ENCODE results near the gene CTSC.
A peak's percentile ranks its signal among the peaks of the same experiment; 100 is the strongest.
"Not testable (repeated sequence)": the region's sequence is repeated elsewhere in the genome, so short reads cannot be mapped to it uniquely, and the experiment has no call there.

The CTSC gene

DNA sequence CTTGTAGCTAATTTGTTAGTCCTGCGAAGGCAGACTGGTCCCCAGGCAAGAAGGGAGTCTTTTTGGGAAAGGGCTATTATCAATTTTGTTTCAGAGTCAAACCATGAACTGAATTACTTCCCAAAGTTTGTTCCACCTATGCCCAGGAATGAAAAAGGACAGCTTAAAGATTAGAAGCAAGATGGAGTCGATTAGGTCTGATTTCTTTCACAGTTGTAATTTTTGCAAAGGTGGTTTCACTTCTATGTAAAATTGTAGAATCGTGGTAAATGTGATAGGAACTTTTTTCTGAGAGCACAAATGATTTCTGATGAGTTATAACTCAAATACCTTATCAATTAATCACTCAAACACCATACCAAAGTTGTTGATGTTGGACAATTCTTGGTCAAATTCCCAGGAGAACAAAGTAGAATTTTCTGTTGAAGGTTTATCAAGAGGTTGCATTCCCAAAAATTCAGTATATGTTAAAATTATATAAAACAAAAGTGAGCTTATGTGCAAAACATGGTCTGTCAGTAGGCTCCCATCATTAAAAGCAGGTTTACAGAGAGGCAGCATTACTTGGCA, 2.9 kb upstream of the CTSC start:
- no peak for TF ChIP-seq POLR2A (IDR thresholded peaks at IDR 0.05; ENCODE audit: low read depth, low read length)
- FAIRE-seq = no peak
- DNase-seq (ENCODE audit: insufficient read length, low spot score) = no peak

DNA sequence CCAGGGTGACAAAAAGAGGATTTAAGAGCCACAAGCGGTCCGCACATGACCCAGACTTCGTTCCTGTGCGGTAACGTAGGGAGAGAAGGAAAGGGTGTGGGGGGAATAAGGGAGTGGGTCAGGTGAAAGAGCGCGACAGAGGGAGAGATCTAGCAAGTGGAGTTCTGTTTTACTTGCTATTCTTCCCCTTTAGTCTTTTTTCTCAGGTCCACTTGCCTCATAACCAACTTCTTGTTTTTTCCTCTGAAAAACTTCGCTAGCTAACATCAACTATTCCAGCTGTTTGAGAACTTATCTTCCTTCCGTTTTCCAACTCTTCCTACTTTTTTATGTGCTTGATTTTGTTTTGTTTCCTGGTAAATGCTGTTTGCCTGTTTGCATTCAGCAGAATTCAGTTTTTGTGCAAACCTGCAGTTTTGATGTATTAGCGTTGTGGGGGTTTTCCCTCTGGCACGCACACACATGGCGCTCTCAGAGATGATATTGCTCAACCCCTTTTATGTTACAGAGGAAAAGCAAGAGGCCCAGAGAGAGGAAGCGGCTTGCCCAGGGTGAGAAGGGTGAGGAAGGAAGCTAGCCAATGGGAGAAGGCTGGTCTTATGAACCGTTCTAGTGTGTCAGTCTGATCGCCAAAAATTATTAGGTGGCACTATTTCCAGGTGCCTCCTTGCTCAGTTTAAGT, 592 bp upstream of the CTSC start:
- DNase-seq (ENCODE audit: insufficient read length, low spot score) = peak; percentile 12
- TF ChIP-seq POLR2A (IDR thresholded peaks at IDR 0.05; ENCODE audit: low read depth, low read length) = no peak
- peak; percentile 75 for FAIRE-seq

DNA sequence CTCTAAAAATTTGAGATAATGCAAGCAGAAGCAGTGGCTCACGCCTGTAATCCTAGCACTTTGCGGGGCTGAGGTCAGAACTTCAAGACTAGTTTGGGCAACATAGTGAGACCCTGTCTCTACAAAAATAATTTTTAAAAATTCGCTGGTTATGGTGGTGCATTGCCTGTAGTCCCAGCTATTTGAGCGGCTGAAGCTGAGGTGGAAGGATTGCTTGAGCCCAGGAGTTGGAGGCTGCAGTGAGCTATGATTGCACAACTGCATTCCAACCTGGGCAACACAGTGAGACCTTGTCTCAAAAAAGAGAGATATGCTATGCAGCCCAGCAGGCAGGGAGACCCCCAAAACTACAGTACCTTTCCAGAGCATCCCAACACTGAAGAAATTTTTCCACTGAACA, 2.3 kb downstream of the CTSC start:
- TF ChIP-seq POLR2A (IDR thresholded peaks at IDR 0.05; ENCODE audit: low read depth, low read length) = no peak
- FAIRE-seq = no peak
- no peak for DNase-seq (ENCODE audit: insufficient read length, low spot score)

DNA sequence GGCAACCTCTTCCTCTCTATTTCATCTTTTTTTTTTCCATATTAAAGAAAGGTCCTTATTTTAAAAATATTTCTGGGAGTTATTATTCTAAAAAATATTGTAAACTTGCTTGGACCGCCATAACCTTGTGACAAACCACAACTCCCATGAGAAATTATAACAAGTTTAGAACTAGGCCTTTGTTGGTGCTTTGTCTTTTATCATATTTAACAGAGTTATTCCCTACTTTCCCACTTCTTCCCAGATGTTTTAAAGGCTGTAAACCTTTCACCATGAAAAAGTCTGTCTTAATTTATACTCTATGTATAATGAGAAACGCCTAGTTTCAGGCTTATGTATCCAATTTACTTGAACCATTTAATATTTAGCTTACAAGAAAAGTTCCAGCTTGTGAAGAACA, 3.7 kb downstream of the CTSC start:
- no peak for FAIRE-seq

DNA sequence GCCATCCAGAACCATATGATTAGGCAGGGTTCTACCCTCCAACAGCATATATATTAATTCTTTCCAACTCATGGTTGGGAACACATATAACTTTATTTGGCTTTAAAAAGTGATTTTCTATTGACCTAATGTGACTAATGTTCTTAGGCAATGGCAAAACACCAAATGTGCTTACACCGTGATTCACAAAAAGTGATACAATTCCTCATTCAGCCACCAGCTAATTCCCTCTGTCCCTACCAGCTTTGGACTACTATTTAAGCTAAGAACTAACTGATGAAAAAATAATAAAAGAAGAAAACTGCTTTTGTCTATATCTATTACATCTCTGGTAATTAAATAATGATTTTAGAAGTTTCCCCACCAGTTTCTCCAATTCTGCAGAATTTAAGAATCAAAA, 4.7 kb downstream of the CTSC start:
- DNase-seq (ENCODE audit: insufficient read length, low spot score) (no peak), FAIRE-seq (no peak)
- no peak for TF ChIP-seq POLR2A (IDR thresholded peaks at IDR 0.05; ENCODE audit: low read depth, low read length)

More for the DNA sequence above, 3.7 kb downstream of the CTSC start:
- no peak for TF ChIP-seq POLR2A (IDR thresholded peaks at IDR 0.05; ENCODE audit: low read depth, low read length)
- no peak for DNase-seq (ENCODE audit: insufficient read length, low spot score)

DNA sequence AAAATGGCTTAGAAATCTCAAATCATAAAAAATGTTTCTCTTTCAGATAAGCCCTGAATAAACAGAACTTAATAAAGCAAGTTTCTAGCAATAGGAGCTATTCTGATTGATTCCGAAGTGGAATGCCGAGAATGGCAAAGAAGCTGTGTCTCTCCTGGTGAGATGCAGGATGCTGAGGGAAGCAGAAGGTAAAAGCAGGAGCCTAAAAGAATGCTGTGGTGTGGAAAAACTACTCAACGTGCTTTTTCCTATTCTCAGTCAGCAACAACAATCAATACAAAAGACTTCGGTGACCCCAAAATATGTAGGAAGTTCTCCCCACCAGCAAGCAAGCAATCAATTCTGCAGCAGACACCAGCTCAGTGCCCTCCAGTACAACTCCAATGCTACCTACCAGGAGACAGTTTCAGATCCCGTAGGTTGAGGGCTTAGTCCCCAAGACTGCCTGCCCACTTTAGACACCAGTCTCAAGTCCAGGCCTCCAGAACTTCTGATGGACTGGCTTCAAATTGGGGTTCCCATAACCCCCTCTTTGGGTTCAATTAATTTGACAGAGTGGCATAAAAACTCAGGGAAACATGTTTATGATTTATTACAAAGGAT, 6.6 kb downstream of the CTSC start:
- FAIRE-seq = no peak
- TF ChIP-seq POLR2A (IDR thresholded peaks at IDR 0.05; ENCODE audit: low read depth, low read length) = no peak

DNA sequence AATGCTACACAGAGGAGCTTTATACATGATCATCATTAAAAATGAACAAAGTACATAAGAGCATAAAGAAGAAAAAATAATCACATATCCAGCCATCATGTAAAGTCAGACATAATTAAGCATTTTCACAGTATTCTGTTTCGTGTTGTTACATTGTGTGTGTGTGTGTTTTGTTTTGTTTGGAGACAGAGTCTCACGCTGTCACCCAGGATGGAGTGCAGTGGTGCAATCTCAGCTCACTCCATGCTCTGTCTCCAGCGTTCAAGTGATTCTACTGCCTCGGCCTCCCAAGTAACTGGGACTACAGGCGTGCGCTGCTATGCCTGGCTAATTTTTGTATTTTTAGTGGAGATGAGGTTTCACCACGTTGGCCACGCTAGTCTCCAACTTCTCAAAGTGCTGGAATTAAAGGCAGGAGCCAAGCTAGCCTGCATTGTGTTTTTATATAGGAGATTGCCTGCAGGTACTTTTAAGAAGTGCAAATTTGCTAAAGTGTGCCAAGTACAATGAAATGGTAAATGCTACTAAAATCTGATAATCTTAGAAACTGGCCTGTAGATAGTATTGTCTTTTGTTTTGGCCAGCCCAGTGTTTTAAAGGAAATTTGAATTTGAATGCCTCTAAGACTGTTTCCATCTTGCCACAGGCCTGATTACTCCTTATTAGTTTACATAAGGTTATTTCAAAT, 7.8 kb downstream of the CTSC start:
- DNase-seq (ENCODE audit: insufficient read length, low spot score) (no peak), FAIRE-seq (no peak)
- TF ChIP-seq POLR2A (IDR thresholded peaks at IDR 0.05; ENCODE audit: low read depth, low read length) = no peak

More for the DNA sequence above, 6.6 kb downstream of the CTSC start:
- DNase-seq (ENCODE audit: insufficient read length, low spot score) = no peak

DNA sequence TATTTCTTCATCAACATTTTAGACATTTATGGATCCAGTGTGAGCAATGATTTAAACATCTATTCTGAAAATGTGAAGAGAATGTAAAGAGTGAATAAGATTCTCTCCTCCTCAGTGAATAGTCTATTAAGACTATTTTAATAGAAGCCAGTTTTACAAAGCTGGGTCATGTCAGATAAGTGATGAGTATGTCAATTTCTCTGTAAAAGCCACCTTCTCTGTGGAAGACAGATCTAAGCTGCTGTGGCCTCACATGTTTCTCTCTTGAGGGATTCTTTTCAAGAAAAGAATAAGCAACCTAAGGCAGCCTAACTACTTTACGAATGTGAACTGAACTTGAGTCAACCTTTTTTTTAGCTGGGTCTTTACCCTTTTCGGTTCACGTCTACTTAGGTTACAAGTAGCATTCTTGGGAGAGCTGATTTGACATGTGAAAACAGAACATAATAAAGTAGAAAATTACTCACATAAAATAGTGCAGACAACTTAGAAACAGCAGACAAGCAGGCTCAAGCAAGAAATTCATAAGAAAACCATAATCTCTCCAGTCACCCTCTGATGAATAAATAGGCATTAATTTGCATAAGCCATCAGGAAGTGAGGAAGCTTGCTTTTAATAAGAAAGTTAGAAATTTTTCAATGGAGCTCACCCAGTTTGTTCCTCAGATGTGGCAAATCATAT, 9.9 kb downstream of the CTSC start:
- no peak for FAIRE-seq
- no peak for TF ChIP-seq POLR2A (IDR thresholded peaks at IDR 0.05; ENCODE audit: low read depth, low read length)
- DNase-seq (ENCODE audit: insufficient read length, low spot score) = no peak

DNA sequence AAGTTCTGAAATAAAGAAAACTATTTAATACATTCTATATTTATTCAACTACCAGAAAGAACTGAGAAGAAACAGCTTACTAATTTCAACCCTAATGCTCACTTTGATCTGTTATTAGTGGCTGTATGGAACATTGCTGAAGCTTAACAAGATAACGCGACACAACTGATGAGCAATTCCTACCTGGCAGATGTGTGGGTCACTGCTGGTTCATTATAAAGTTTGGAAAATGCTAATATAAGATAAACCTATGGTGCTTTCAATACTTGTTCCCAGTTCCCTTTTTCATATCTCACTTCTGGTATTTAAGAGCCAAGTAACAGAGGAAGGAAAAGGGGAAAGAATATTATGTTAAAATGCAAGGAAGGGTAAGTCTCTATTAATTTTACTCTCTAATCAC, 10.5 kb downstream of the CTSC start:
- no peak for FAIRE-seq
- TF ChIP-seq POLR2A (IDR thresholded peaks at IDR 0.05; ENCODE audit: low read depth, low read length) = no peak
- DNase-seq (ENCODE audit: insufficient read length, low spot score) = no peak

DNA sequence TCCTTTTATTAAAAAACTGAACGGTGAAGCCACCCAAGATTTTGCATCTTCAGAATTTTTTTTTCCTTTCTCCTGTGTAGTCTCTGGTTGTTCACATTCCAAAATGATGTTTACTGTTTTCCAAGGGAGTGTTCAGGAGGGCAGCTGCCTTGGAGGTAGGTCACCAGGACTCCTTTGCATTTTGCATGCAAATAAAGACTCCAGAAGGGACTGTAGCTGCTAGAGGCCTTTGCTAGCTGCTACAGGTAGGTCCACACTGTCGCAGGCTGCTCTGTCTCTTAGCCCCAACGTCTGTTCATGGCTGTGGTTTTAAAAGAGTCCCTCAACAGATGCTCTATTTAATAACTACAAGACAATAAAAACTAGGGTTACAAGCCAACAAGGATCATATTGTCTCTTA, 11.4 kb downstream of the CTSC start:
- FAIRE-seq (no peak), DNase-seq (ENCODE audit: insufficient read length, low spot score) (no peak)
- TF ChIP-seq POLR2A (IDR thresholded peaks at IDR 0.05; ENCODE audit: low read depth, low read length) = no peak

DNA sequence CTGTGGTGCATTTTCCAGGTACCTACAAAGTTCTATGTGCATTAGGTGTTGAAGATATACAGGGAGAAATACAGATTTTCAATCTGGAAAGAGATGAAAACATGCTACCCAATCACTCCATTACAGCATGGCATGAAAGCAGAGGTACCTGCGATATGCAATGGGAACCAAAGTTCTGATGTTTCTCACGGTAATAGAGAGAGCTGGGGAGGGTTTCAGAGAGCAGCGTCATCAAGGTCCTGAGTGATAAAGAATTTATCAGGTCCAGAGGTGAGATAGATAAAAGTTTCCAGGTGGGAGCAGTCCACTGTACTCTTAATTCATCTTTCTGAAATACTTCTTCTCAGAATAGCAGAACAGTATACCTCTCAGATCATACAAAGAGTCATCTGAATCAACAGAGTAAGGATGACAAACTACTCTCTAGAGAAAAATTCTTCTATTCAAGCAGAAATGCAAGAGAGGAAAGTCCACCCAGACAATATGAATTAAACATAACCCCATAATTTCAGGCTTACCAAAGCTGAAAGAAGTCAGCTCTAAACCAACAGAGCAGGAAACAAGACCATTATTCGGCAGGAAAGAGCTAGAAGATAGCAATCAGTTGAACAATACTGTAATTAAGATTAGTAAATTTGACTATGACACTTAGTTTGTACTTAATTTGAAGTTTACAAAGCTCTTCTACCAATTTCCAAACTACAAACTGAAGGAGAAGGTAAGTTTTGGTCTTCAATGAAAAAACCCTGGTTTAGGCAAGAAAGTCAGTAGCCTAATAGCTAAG, 12.8 kb downstream of the CTSC start:
- no peak for TF ChIP-seq POLR2A (IDR thresholded peaks at IDR 0.05; ENCODE audit: low read depth, low read length)
- FAIRE-seq (no peak), DNase-seq (ENCODE audit: insufficient read length, low spot score) (no peak)

DNA sequence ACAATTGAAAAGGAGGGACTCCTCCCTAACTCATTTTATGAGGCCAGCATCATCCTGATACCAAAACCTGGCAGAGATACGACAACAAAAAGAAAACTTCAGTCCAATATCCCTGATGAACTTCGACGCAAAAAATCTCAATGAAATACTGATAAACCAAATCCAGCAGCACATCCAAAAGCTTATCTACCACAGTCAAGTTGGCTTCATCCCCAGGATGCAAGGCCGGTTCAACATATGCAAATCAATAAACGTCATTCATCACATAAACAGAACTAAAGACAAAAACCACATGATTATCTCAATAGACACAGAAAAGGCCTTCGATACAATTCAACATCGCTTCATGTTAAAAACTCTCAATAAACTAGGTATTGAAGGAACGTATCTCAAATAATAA, 14.7 kb downstream of the CTSC start:
- DNase-seq (ENCODE audit: insufficient read length, low spot score); FAIRE-seq: not testable (repeated sequence)

DNA sequence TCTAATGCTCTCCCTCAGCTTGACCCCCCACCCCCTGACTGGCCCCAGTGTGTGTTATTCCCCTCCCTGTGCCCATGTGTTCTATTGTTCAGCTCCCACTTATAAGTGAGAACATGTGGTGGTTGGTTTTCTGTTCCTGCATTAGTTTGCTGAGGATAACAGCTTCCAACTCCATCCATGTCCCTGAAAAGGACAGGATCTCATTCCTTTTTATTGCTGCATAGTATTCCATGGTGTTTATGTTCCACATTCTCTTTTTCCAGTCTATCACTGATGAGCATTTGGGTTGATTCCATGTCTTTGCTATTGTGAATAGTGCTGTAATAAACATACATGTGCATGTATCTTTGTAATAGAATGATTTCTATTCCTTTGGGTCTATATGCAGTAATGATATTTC, 16.1 kb downstream of the CTSC start:
- not testable (repeated sequence) for DNase-seq (ENCODE audit: insufficient read length, low spot score); FAIRE-seq

Data from H54 (cell line).